ENCODE results near the gene RPGR. TPM values are rescaled to one million over a fixed set of nuclear protein-coding genes. Genes with fewer than 3 reads are reported as not detected.

Gene RPGR
- total and polyA plus RNA-seq, 2 donors from 2014 or later, result 5.4 to 23.0 TPM

DNA sequence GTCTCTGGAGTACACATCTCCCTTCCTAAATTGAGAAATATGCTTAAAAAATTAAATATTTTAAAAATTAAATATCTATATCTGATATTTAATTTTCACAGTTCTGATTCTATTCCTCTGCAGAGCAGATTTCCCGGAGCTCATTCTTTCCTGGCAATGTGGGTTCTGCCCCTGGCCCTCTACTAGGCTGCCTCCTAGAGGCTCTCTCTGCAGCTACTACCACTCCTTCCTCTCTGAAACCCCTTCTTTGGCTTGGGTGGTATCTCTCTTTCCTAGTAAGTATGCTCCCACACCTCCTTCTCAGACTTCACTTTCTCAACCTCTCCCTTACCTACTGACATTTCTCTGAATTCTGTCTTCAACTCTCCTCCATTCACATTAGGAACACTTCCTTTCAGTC is 45.3 kb downstream of the RPGR start:
- FAIRE-seq, result no peak
- H3K4me3 ChIP-seq (ENCODE audit: low read length in 3 of 3), result no peak overlapping the region
- TF ChIP-seq, protein P1, sequence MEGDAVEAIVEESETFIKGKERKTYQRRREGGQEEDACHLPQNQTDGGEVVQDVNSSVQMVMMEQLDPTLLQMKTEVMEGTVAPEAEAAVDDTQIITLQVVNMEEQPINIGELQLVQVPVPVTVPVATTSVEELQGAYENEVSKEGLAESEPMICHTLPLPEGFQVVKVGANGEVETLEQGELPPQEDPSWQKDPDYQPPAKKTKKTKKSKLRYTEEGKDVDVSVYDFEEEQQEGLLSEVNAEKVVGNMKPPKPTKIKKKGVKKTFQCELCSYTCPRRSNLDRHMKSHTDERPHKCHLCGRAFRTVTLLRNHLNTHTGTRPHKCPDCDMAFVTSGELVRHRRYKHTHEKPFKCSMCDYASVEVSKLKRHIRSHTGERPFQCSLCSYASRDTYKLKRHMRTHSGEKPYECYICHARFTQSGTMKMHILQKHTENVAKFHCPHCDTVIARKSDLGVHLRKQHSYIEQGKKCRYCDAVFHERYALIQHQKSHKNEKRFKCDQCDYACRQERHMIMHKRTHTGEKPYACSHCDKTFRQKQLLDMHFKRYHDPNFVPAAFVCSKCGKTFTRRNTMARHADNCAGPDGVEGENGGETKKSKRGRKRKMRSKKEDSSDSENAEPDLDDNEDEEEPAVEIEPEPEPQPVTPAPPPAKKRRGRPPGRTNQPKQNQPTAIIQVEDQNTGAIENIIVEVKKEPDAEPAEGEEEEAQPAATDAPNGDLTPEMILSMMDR (IDR thresholded peaks at IDR 0.05; ENCODE audit: borderline replicate concordance, extremely low read depth, insufficient read depth), result peak; percentile 8
- intact Hi-C loops (cut with DNase I), result no loop called here
- H3K9ac ChIP-seq (ENCODE audit: low read length in 3 of 3), result no peak overlapping the region
- H3K4me1 ChIP-seq (ENCODE audit: control insufficient read depth in 2 of 3, insufficient read depth in 2 of 3, low read depth in 1 of 3, low read length in 3 of 3), result no peaks in the 10 kb centered on the region
- no peak for DNase-seq
- H3K36me3 ChIP-seq (ENCODE audit: control insufficient read depth in 2 of 3, insufficient read depth in 3 of 3, low read length in 3 of 3), result no peaks in the 10 kb centered on the region
- H3K9me3 ChIP-seq (ENCODE audit: control insufficient read depth in 2 of 3, insufficient read depth in 1 of 3, low read length in 3 of 3), result no peaks in the 10 kb centered on the region
- no peaks in the 10 kb centered on the region for H3K27me3 ChIP-seq (ENCODE audit: control insufficient read depth, insufficient read depth, low read length)
- no peak overlapping the region for H3K27ac ChIP-seq (ENCODE audit: low read depth in 2 of 2, low read length in 2 of 2)

DNA sequence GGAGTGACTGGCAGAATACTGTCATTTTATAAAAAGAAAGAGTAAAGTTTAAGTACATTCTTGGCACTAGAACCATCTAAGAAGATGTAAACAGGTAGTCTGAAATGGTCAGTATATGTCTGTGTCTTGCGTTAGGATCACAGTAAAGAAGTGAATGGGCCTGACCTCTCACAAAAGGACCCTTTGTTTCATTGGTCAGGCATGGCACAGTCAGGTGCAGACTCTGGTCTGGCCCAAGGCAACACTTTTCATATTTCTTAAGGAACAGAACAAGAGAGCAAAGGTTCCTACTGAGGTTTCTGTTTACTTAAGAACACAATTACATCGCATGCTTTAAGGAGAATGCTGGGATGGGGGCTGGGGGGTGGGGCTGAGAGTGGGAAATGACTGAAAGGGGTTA is 48.1 kb downstream of the RPGR start:
- no peaks in the 10 kb centered on the region for H3K27me3 ChIP-seq (ENCODE audit: control insufficient read depth, insufficient read depth, low read length)
- H3K9me3 ChIP-seq (ENCODE audit: control insufficient read depth in 2 of 3, insufficient read depth in 1 of 3, low read length in 3 of 3), result no peaks in the 10 kb centered on the region
- H3K4me1 ChIP-seq (ENCODE audit: control insufficient read depth in 2 of 3, insufficient read depth in 2 of 3, low read depth in 1 of 3, low read length in 3 of 3), result no peaks in the 10 kb centered on the region
- TF ChIP-seq, protein P1 (IDR thresholded peaks at IDR 0.05; ENCODE audit: borderline replicate concordance, extremely low read depth, insufficient read depth), result no peak
- H3K27ac ChIP-seq (ENCODE audit: low read depth in 2 of 2, low read length in 2 of 2), result no peak overlapping the region
- H3K36me3 ChIP-seq (ENCODE audit: control insufficient read depth in 2 of 3, insufficient read depth in 3 of 3, low read length in 3 of 3), result no peaks in the 10 kb centered on the region
- FAIRE-seq (no peak), DNase-seq (no peak)
- no peak overlapping the region for H3K4me3 ChIP-seq (ENCODE audit: low read length in 3 of 3)
- intact Hi-C loops (cut with DNase I), result no loop called here
- H3K9ac ChIP-seq (ENCODE audit: low read length in 3 of 3), result no peak overlapping the region

DNA sequence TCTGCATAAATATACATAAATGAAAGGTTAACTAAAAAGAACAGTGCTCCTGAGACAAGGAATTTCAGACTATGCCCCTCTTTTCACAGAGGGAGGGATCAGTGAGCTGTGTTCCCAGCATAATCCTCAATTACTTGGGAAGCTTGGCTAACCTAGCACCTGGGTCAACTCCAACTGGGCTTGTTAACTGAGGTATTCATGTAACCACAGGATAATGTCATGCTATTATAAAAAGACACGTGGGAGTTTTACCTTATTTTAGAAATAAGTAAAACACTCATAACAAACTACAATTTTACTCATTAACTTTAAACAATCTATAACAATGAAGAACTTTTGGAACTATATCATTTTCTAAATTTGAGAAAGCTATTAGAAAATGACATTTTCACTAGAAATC is 48.6 kb downstream of the RPGR start:
- Histone ChIP-seq H3K36me3 (ENCODE audit: control insufficient read depth in 2 of 3, insufficient read depth in 3 of 3, low read length in 3 of 3) (no peaks in the 10 kb centered on the region), H3K4me1 (ENCODE audit: control insufficient read depth in 2 of 3, insufficient read depth in 2 of 3, low read depth in 1 of 3, low read length in 3 of 3) (no peaks in the 10 kb centered on the region), H3K9ac (ENCODE audit: low read length in 3 of 3) (no peak overlapping the region), H3K27me3 (ENCODE audit: control insufficient read depth, insufficient read depth, low read length) (no peaks in the 10 kb centered on the region), H3K4me3 (ENCODE audit: low read length in 3 of 3) (no peak overlapping the region), H3K27ac (ENCODE audit: low read depth in 2 of 2, low read length in 2 of 2) (no peak overlapping the region), H3K9me3 (ENCODE audit: control insufficient read depth in 2 of 3, insufficient read depth in 1 of 3, low read length in 3 of 3) (no peaks in the 10 kb centered on the region)
- intact Hi-C loops (cut with DNase I), result no loop called here
- FAIRE-seq, result no peak
- DNase-seq, result no peak
- TF ChIP-seq, protein P1 (IDR thresholded peaks at IDR 0.05; ENCODE audit: borderline replicate concordance, extremely low read depth, insufficient read depth), result no peak

DNA sequence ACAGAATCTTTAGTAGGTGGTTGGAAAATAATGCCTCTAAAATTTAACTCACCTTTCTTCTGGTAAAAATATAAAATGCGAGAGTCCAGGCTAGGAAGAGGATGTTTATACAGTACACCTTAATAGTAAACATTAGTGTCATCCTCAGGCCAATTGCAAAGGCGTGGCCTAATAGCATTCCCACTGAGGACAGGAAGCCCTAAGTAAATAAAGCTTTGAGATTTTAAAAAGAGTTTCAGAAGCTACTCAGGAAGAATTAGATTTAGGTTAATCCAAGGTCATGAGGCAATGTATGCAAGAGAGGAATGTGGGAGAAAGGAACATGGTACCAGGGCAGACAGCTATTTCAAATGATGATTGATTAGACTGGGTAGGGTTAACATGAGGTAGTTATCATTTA is 49.5 kb downstream of the RPGR start:
- FAIRE-seq (no peak), DNase-seq (no peak)
- Histone ChIP-seq H3K27me3 (ENCODE audit: control insufficient read depth, insufficient read depth, low read length) (no peaks in the 10 kb centered on the region), H3K9me3 (ENCODE audit: control insufficient read depth in 2 of 3, insufficient read depth in 1 of 3, low read length in 3 of 3) (no peaks in the 10 kb centered on the region), H3K4me3 (ENCODE audit: low read length in 3 of 3) (no peak overlapping the region), H3K27ac (ENCODE audit: low read depth in 2 of 2, low read length in 2 of 2) (no peak overlapping the region), H3K9ac (ENCODE audit: low read length in 3 of 3) (no peak overlapping the region), H3K36me3 (ENCODE audit: control insufficient read depth in 2 of 3, insufficient read depth in 3 of 3, low read length in 3 of 3) (no peaks in the 10 kb centered on the region), H3K4me1 (ENCODE audit: control insufficient read depth in 2 of 3, insufficient read depth in 2 of 3, low read depth in 1 of 3, low read length in 3 of 3) (no peaks in the 10 kb centered on the region)
- intact Hi-C loops (cut with DNase I), result no loop called here
- TF ChIP-seq, protein P1 (IDR thresholded peaks at IDR 0.05; ENCODE audit: borderline replicate concordance, extremely low read depth, insufficient read depth), result no peak
